SK-N-SH treated with all-trans-retinoic acid at 6 μM for 48 hours (cell line): ENCODE results near the gene RAD23A.

Source experiments
- PPARA ChIP-seq: fragments of 250-450 bp; sonication (Bioruptor Pico); IDR thresholded peaks from 2 replicates; pipeline ENCODE4 v1.5.0; 2020; ENCODE audit warnings: mild to moderate bottlenecking, borderline replicate concordance
- ZFP3 ChIP-seq: fragments of 250-450 bp; sonication (Bioruptor Pico); IDR thresholded peaks from 2 replicates; pipeline ENCODE4 v1.5.0; 2020; ENCODE audit warnings: mild to moderate bottlenecking, moderate library complexity
- TF ChIP-seq, protein P1 (sequence below): fragments of 250-450 bp; sonication (Bioruptor Pico); IDR thresholded peaks from 2 replicates; pipeline ENCODE4 v1.8.0; 2020; ENCODE audit warnings: mild to moderate bottlenecking, moderate library complexity, borderline replicate concordance

DNA sequence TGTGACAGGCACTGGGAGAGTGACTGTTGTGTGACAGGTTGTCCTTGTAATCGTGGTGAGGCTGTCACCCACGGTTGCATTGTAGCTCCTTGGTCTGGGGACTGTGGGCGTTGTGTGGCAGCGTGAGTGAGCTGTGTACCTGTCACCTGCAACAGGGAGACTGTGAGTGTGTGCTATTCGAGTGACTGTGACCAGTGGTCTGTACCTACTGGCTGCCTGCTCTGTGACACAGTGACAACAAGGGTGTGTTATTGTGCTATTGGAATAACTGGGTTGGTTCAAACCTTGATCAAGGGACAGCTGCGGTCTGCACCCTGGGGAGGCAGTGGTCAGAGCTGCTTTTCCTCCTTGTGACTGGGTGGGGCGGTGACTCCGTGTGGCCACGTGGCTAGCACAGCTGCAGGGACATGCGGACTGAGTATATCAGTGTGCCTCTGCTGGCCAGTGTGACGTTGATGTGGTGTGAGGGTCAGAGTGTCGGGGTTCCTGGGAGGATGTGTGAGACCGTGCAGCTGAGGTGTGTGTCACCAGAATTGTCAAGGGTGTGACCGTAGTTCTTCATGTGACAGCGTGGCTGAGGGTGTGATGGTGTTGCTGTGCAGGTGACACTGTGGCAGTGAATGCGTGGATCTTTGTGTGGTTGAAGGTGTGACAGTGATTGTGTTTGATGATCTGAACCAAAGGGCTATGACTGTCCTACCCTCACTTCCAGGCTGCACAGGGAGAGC is 39.6 kb downstream of the RAD23A start:
- TF ChIP-seq, protein P1, sequence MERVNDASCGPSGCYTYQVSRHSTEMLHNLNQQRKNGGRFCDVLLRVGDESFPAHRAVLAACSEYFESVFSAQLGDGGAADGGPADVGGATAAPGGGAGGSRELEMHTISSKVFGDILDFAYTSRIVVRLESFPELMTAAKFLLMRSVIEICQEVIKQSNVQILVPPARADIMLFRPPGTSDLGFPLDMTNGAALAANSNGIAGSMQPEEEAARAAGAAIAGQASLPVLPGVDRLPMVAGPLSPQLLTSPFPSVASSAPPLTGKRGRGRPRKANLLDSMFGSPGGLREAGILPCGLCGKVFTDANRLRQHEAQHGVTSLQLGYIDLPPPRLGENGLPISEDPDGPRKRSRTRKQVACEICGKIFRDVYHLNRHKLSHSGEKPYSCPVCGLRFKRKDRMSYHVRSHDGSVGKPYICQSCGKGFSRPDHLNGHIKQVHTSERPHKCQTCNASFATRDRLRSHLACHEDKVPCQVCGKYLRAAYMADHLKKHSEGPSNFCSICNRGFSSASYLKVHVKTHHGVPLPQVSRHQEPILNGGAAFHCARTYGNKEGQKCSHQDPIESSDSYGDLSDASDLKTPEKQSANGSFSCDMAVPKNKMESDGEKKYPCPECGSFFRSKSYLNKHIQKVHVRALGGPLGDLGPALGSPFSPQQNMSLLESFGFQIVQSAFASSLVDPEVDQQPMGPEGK: no peak
- TF ChIP-seq PPARA (CRISPR knock-in tag) (no peak), ZFP3 (CRISPR knock-in tag) (no peak)
